Loucy (cell line): ENCODE results near the gene PRSS12.

ENCODE experiments used
- EZH2phosphoT487 ChIP-seq: fragments of 200-600 bp; IDR thresholded peaks from 2 replicates; pipeline ENCODE4 v1.6.1; 2018; ENCODE audit warnings: antibody characterized with exemption, mild to moderate bottlenecking, moderate library complexity, borderline replicate concordance
- TF ChIP-seq, protein P1 (sequence below): fragments of 200-600 bp; sonication (generic); conservative IDR thresholded peaks from 2 replicates; pipeline ENCODE4 v1.5.1; 2014; ENCODE audit warnings: mild to moderate bottlenecking, antibody characterized with exemption, low read length

GRCh38 chr4:118235566-118236120 is 117.2 kb downstream of the PRSS12 start:
- TF ChIP-seq, protein P1, sequence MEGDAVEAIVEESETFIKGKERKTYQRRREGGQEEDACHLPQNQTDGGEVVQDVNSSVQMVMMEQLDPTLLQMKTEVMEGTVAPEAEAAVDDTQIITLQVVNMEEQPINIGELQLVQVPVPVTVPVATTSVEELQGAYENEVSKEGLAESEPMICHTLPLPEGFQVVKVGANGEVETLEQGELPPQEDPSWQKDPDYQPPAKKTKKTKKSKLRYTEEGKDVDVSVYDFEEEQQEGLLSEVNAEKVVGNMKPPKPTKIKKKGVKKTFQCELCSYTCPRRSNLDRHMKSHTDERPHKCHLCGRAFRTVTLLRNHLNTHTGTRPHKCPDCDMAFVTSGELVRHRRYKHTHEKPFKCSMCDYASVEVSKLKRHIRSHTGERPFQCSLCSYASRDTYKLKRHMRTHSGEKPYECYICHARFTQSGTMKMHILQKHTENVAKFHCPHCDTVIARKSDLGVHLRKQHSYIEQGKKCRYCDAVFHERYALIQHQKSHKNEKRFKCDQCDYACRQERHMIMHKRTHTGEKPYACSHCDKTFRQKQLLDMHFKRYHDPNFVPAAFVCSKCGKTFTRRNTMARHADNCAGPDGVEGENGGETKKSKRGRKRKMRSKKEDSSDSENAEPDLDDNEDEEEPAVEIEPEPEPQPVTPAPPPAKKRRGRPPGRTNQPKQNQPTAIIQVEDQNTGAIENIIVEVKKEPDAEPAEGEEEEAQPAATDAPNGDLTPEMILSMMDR = no peak
- TF ChIP-seq EZH2phosphoT487 = no peak
